IMR-90 (cell line): ENCODE measurements around the gene CHRM1.

Source experiments
- BHLHE40 ChIP-seq: fragments of 150-350 bp; IDR thresholded peaks from 2 replicates; pipeline ENCODE4 v1.6.1; 2016; ENCODE audit warnings: mild to moderate bottlenecking, low read depth, low read length
- CEBPB ChIP-seq: IDR thresholded peaks from 2 replicates; pipeline ENCODE4 v1.6.1; 2012; ENCODE audit warnings: low read depth, low read length, improper control_type of control experiment
- CHD1 ChIP-seq: IDR thresholded peaks from 2 replicates; pipeline ENCODE4 v1.6.1; 2012; ENCODE audit warnings: low read depth, low read length, improper control_type of control experiment
- CTCF ChIP-seq: conservative IDR thresholded peaks from 2 replicates; pipeline ENCODE4 v1.5.1; 2012; ENCODE audit warnings: mild to moderate bottlenecking, low read depth, low read length, improper control_type of control experiment
- FOS ChIP-seq: fragments of 150-350 bp; IDR thresholded peaks from 2 replicates; pipeline ENCODE4 v1.6.1; 2016; ENCODE audit warnings: low read depth, low read length
- MAFK ChIP-seq: IDR thresholded peaks from 2 replicates; pipeline ENCODE4 v1.6.1; 2012; ENCODE audit warnings: low read depth, low read length, improper control_type of control experiment
- MAZ ChIP-seq: IDR thresholded peaks from 2 replicates; pipeline ENCODE4 v1.6.1; 2012; ENCODE audit warnings: low read depth, mild to moderate bottlenecking, low read length, improper control_type of control experiment, moderate library complexity, borderline replicate concordance
- MXI1 ChIP-seq: IDR thresholded peaks from 2 replicates; pipeline ENCODE4 v1.6.1; 2012; ENCODE audit warnings: low read depth, mild to moderate bottlenecking, low read length, moderate library complexity, borderline replicate concordance
- POLR2A ChIP-seq: IDR thresholded peaks from 2 replicates; pipeline ENCODE4 v1.6.1; 2012; ENCODE audit warnings: mild to moderate bottlenecking, low read depth, low read length
- RAD21 ChIP-seq: IDR thresholded peaks from 2 replicates; pipeline ENCODE4 v1.6.1; 2012; ENCODE audit warnings: low read length, improper control_type of control experiment
- RCOR1 ChIP-seq: IDR thresholded peaks from 2 replicates; pipeline ENCODE4 v1.6.1; 2012; ENCODE audit warnings: mild to moderate bottlenecking, low read length, improper control_type of control experiment; ENCODE audit not compliant: insufficient replicate concordance
- RFX5 ChIP-seq: IDR thresholded peaks from 2 replicates; pipeline ENCODE4 v1.8.0; 2012; ENCODE audit warnings: low read depth, mild to moderate bottlenecking, low read length, moderate library complexity
- SMC3 ChIP-seq: fragments of 150-350 bp; IDR thresholded peaks from 2 replicates; pipeline ENCODE4 v1.6.1; 2016; ENCODE audit warnings: low read depth, mild to moderate bottlenecking, antibody characterized with exemption, low read length, moderate library complexity

GRCh38 chr11:62931499-62932278 lies 10.5 kb upstream of the CHRM1 start:
- TF ChIP-seq CTCF: no peak
- no peak for TF ChIP-seq POLR2A
- TF ChIP-seq BHLHE40: no peak
- no peak for TF ChIP-seq CEBPB
- TF ChIP-seq RAD21: no peak
- TF ChIP-seq FOS: no peak
- TF ChIP-seq RFX5: no peak
- TF ChIP-seq MAFK: no peak
- TF ChIP-seq MAZ: no peak
- no peak for TF ChIP-seq SMC3
- no peak for TF ChIP-seq RCOR1
- TF ChIP-seq CHD1: no peak
- no peak for TF ChIP-seq MXI1
